GM21528 (cell line): ENCODE data around the gene DOK4.
"Not testable (repeated sequence)": the region's sequence is repeated elsewhere in the genome, so short reads cannot be mapped to it uniquely, and the experiment has no call there.

Experiments used
- ATAC-seq: cut with Tn5 transposase; IDR thresholded peaks from one replicate; pipeline ENCODE4 v1.9.1; 2021; ENCODE audit warnings: mild to moderate bottlenecking, moderate library complexity; ENCODE audit not compliant: unreplicated experiment, low FRiP score

Gene DOK4

DNA sequence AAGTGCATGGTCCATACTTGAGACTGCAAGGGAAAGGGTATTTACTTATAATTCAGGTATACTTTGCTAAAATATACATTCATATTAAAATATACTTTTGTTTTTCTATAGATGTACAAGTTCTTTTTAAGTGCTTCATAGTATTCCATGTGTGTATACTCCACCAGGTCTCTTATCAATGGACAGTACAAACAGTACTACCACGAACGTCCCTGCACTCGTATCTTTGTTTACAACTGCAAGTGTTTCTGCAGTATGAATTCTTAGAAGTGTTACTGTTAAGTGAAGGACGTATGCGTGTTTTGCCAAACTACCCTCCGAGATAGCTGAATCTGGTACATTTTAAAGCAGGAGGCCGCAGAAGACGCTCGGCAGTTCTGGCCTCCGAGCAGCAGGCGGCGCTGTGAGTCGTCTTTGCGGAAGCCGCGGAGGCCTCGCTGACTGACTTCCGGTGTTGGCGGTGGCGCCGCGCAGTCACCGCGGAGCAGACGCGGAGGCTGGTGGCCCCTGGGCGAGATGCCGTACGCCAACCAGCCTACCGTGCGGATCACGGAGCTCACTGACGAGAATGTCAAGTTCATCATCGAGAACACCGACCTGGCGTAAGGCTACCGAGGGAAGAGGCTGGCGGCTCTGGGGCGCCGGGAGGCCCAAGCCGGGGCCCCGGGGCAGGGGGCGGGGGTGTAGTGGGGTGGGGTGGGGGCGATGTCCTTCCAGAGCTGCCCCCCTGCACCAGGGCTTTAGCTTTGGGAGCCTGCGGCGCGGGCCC lies 23.9 kb downstream of the DOK4 start, which contains the start of gene POLR2C:
POLR2C (plus strand) TSS at position 471 of the 769 bp plus-strand sequence; CDS start at position 517, 46 bp downstream.
- peak; percentile 78 for ATAC-seq

DNA sequence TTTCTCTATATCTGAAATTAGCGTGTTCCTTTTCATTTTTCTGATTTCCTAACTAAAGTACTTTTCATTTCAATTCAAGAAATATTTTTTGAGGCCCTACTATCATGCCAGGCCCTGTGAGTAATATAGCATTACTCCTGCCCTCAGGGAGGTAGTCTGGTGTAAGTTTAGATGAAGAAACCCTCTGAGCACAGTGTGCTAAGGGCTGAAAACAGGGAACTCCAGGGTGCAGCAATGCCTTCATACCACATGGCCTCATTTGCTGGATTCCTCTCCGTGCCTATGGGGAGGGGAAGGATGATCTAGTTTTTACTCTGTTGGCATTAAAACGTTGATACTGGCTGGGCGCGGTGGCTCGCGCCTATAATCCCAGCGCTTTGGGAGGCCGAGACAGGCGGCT lies 34.3 kb downstream of the DOK4 start:
- no peak for ATAC-seq

DNA sequence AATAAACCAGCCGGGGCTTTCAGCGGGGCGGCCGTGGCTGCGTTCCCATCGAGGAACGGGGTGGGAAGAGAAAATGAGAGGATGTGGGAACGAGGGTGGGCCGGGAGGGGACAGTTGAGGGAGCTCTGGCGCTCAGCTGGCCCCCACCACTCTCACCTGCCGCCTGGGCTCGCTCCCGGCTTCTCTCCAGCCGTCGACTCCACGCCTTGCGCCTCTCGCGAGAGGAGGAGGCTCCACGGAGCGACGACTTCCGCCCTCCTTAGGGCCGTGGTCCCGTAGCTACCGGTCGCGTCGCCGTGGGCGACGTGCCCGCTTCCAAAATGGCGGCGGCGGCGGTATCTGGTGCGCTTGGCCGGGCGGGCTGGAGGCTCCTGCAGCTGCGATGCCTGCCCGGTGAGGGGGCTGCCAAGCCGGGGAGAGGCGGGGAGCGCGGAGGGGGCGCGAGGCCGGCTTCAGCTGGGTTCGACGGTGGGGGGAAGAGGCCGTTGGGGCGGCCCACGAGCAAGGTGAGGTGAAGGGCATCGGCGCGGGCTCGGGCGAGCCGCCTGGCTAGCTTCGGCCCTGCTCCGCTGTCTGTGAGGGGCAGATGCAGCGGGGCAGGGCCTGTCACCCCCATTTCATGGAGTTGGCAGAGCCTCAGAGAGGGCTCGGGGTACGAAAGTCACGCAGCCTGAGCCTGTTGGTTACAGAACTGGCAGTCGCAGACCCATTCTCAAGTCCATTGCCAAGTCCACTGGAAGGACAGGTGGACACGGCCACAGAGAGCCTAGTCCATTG lies 38.9 kb downstream of the DOK4 start, which contains the start of the genes CIAPIN1 and COQ9:
CIAPIN1 (minus strand) TSS at position 200 of the 777 bp plus-strand sequence. CDS start 6,457 bp downstream, outside the sequence.
COQ9 (plus strand) TSS at position 294 of the 777 bp plus-strand sequence; CDS start at position 321, 27 bp downstream.
- ATAC-seq, result peak; percentile 97

DNA sequence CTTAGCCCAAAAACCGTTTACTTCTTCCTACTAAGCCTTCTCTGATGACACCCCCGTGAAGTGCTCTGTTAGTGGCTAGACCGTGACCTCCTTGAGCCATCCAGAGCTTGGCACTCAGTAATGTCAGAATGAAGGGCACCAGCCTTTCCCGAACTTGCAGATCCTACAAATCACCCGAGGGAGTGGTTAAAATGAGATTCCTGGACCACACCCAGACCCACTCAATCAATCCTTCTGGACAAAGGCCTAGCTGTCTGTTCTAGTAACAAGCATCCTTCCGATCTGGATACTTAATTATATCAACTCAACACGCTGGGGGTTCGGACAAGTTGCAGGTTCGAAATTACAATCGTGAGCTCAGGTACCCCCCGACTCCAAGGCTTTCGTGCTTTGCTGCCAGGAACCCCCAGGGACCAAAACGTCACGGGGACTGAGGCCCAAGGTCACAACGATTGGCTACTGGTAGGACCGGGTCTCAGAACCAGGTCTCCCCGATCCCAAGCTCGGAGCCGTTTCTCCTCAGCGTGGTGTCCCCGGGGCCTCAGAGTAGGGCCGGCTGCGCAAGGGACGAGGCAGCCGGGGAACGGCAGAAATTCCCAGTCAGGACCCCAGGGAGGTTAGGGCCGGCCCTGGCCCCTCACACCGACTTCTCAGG lies 39.6 kb downstream of the DOK4 start:
- ATAC-seq, result peak; percentile 37

DNA sequence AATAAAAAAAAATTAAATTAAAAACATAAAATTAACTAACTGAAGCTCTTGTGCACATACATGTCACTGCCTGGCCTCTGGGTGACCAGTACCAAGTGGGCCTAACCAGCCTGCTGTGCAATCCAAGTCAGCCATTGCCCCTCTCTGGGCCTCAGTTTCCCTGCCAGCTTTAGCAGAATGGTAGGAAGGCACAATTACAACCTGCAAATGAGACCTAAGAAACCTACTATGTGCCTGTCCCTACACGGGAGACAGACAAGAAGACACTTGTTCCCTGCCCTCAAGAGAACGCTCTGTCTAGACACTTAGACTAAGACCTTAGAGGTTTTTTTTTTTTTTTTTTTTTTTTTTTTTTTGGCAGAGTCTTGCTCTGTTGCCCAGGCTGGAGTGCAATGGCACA lies 40.8 kb downstream of the DOK4 start:
- no peak for ATAC-seq

DNA sequence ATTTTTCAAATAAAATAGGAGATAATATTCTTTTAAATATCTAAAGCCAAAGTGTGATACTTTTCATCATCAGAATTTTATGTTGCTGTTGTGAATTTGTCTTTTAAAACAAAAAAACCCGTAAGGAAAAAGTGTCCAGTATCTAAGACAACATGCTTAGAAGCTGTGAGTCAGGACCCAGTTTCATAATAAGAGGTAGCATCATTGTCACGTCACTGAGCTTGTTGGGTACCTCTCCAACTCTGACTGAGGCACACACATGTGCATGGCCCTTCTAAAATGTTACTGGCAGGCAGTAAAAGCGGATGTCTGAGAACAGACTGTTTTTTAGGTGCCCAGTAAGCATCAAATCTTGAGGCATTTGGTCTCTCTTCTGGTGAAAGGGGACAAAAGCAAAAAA lies 41.6 kb downstream of the DOK4 start:
- ATAC-seq, result no peak

GRCh38 chr16:57440551-57440950 lies 45.7 kb downstream of the DOK4 start:
- ATAC-seq, result not testable (repeated sequence)

DNA sequence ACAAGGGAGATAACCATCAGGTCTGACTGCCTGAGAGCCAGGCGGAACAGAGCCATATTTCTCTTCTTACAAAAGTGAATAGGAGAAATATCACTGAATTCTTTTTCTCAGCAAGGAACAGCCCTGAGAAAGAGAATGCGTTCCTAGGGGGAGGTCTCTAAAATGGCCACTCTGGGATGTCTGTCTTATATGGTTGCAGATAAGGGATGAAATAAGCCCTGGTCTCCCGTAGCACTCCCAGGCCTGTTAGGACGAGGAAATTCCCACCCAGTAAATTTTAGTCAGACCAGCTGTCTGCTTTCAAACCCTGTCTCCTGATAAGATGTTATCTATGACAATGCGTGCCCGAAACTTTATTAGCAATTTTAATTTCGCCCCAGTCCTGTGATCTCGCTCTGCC lies 46.3 kb downstream of the DOK4 start:
- not testable (repeated sequence) for ATAC-seq

DNA sequence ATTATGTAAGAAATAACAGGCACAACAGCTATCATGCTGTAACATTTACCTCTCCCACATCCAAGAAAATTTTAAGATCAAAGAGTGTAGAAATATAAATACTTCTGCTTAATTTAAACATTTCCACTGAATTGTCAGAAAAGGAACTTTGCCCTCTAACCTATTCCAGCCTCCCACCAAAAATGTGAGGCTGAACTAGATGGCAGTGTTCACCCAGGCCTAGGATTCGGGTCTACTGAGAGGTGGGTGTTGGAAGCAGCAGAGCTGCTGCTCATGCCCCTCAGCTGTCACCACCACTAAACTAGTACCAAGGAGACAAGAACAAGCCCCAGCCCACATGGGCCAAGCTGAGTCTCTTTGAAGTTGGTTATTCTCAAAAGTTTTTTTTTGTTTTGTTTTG lies 50.5 kb downstream of the DOK4 start:
- no peak for ATAC-seq

DNA sequence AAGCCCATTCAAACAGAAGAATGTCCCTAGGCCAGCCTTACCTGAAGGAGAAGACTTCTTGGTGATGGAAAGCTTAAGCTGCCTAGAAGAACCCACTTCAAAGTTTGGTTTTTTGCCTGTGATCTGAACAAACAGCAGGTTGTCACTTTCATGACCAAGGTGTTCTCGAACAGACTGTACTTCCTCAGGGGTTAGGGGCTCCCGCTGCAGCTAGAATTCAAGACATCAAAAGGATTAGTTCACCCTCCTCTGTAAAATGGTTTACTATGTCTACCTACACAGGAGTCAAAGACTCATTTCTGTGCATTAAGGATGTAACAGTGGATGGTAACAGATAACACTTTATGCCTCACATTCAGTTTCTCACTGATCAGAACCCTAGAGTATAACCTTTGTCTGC lies 52.3 kb downstream of the DOK4 start:
- no peak for ATAC-seq

GRCh38 chr16:57432989-57433388 lies 53.3 kb downstream of the DOK4 start:
- ATAC-seq, result no peak

DNA sequence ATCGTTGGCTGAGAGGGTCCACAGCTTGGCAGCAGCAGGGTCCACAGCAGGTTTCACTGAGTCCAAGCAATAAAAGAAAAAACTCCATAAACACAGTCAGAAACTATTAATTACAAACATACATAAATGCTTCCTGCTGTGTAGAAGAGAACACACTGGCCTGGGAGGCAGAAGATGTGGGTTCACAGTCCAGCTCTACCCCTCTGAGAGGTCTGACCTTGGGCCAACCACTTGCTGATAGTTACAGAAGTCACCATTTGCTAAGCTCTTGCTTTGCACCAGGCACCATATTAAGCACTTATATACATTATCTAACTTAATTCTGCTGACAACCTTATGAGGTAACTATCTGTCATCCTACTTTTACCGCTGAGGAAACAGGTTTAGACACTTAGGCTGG lies 53.8 kb downstream of the DOK4 start:
- ATAC-seq, result no peak

DNA sequence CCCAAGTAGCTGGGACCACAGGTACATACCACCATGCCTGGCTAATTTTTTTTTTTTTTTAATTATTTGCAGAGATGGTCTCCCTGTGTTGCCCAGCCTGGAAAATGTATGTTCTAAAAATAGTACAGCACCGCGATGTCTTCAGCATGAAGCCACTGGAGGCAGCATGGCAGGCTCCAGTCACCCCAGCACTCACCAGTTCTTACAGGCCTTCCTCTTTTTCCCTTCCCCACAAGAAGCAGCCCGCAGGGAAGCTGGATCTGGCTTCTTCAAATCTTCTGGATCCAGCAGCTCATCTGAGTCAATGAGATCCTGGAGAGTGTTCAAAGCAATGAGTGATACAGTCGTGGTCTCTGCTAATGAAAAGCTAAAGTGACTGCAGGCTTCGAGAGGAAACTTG lies 55.3 kb downstream of the DOK4 start:
- ATAC-seq, result no peak

DNA sequence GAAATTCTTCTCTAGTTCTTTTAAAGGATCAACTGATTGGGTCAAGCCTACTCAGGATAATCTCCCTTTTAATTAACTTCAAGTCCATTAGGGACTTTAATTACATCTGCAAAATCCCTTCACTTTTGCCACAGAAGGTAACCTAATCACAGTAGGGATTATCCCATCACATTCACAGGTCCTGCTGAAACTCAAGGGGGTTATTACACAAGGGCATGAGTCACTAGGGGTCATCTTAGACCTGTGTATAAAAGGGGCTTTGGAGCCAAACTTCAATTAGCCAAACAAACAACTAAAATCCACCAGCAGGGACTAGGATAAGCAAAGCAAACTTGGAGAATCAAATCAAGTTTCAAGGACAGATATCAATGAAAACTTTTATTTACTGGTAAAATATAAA lies 58.5 kb downstream of the DOK4 start:
- ATAC-seq, result no peak

- ATAC-seq, result no peak
Measured at GRCh38 chr16:57427307-57427706, 59.0 kb downstream of the DOK4 start.

DNA sequence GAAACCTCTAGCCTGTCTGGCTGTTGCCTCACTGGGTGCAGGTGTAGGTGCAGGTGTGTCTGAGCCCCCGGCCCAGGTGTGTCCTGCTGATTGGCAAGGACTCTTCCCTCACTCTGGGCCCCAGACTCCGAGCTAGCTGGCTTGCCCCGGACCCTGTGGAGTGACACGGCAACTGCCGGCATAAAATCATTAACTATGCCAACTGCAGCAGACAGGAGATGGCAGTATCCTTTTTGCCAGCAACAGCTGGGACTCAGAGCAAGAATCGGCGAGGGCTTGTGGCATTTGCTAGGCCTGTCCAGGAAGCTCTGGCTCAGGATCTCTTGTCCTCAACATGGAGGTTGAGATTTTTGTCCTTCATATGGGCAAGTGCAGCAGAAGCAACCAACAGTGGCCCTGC lies 59.9 kb downstream of the DOK4 start:
- no peak for ATAC-seq

- ATAC-seq, result no peak
Measured at GRCh38 chr16:57424583-57424982, 61.7 kb downstream of the DOK4 start.

DNA sequence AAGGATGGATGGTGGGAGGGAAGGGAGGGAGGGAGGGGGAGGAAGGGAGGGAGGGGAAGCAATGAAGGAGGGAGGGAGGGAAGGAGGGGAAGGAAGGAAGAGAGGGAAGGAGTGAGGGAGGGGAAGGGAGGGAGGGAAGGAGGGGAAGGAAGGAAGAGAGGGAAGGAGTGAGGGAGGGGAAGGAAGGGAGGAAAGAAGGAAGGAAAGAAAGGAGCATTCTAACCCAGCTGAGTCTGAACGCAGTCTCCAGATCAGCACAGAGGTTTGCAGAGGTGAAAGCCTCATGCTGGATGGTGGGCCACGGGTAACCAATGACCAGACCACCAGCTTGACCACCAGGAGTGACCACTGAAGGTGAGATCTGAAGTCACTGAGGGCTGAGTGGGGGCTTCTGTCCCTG lies 63.1 kb downstream of the DOK4 start:
- no peak for ATAC-seq

- no peak for ATAC-seq
Measured at GRCh38 chr16:57422026-57422944, 64.0 kb downstream of the DOK4 start.
